NCI-H345 (cell line): ENCODE results near the gene CPHXL.

Experiments
- DNase-seq: peaks from one replicate; lab custom pipeline; 2025; lab: John Stamatoyannopoulos, UW

The CPHXL gene

DNA sequence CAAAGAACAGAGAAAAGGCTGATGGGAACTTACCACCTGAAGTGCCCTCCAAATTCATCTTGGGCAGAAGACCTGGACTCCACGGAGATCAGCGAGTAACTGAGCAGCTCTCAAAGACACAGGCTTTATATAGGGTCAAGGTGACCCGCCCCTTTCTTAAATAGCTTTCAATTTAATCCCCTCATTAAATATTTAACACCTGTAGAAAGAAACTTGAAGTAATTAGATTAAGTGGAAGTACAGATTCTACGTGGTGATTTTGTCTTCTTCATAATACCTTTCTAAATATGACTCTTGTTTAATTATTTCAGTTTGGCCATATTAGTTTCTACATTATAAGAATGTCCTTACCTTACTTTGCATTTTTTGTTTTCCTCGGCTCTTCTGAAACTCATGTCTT, 24.9 kb downstream of the CPHXL start, which contains the start of gene DUXB:
DUXB (minus strand) TSS at position 101 of the 400 bp plus-strand sequence; CDS start at position 58, 43 bp downstream.
- DNase-seq, result no peak

DNA sequence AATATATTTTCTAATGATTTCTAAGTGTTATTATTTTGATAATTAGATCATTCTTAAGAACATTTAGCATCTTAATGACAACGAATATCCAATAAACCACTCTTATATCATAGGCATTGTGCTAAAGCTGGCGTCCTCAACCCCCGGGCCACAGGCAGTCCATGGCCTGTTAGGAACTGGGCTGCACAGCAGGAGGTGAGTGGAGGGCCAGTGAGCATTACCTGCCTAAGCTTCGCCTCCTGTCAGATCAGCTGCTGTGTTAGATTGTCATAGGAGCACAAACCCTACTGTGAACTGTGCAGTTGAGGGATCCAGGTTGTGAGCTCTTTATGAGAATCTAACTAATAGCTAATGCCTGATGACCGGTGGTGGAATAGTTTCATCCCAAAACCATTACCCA, 28.7 kb downstream of the CPHXL start:
- no peak for DNase-seq

DNA sequence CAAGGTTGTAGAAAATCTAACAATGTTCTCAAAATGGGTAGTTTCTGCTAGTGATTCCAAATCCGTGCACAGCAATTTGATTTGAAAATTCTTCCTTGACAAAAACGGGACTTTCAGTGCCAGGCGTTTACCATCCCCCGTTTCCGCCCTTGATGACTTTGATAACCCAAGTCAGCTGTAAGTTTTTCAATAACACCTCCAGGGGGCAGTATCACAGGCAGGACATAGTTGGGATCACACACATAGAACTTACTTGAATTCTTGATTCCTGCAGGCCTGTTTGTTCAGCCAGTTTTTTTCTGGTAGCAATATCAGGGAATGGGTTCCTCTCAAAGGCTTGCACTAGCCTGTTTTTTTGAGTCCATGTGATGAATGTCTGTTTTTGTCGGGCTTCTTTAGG, 30.6 kb downstream of the CPHXL start:
- no peak for DNase-seq

DNA sequence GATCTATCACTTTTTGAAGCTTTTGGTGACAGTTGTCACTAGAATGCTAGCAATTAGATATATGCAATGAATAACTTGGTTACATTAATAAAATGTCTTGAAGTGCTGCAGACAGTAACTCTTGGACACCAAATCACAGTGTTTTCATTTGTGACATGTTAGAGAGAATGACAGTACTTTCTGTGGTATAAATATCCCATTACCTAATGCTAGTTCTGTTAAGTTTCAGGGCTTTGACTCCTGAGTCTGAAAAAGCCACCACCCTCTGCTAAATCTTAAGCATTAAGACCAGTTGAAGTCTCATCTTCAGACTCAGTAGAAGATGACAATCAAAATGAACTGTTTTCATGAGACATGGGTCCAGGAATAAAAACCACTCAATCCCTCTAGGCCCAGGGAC, 38.9 kb downstream of the CPHXL start:
- no peak for DNase-seq

DNA sequence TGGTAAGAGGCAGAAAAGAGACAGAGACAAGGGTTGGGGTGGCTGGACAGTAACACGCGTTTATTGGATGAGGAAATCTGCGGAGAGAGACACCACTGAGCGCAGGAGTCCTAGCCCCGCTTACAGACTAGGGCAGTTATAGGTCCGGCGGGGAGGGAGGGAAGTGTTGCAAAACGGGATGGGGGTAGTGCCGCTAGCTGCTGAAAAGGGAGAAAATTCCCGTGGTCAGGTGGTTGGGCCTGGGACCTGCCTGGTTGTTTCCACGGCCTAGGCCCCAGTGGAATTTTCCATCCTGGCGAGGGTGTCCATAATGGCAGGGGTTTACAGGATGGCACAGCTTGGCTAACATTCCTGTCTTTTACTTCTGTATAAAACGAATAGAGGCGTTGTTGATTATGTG, 44.0 kb downstream of the CPHXL start:
- DNase-seq, result no peak

DNA sequence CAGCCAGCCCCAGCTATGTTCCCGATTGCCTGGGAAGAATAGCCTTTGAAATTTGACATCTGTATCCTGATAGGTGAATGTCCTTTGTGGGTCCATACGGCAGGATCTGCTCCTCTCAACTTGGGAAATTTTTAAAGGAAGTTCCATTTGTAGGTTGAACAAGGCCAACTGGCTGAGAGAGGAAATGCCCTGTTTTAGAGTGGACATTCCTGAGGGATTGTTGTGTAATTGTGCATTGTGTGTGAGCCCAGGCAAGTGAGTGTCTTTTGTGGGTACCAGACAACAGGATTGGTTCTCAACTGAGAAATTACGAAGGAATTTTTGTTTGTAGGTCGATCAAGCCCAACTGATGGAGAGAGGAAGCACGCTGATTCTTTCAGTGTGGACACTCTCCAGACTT, 46.9 kb downstream of the CPHXL start:
- DNase-seq, result no peak

DNA sequence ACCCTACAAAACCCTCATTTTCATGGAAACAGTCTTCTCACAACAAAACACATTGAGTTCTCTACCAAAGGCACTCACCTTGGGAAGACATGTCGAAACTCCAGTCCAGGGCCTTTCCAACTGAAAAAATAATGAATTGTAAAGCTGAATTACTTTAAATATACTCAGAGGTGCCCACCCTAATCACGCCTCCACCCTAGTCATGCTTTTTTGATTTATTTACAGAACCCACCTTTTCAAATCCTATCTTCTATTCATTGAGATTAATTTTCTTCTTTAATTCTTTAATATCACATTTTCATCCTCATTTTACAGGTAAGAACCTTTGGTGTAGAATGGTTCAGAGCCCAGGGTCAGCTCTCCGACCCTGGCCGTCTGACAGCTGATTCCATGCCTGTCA, 49.4 kb downstream of the CPHXL start, which contains the start of gene CPHXL2:
CPHXL2 (minus strand) TSS at position 101 of the 400 bp plus-strand sequence; CDS start at position 91, 10 bp downstream.
- no peak for DNase-seq

DNA sequence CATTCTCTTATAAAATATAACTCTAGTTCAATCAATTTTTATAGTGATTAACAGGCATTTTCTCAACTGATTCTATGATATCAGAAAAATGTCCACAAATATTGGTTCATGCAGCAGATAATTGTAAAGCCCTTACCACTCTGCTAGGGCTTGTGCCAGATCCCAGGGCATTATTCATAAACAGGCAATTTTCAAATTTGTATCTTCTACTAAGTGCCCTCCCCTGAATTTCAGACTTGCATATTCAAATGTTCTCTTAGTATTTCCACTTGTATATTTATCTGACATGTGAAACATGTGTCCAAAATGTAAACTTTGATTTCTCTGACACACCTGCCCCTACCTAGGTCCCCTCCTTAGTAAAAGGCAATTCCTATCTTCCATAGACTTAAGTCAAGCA, 58.8 kb downstream of the CPHXL start:
- no peak for DNase-seq
